BJ (cell line): Measurements from ENCODE around the gene SLIT1. TPM values are rescaled to one million over a fixed set of nuclear protein-coding genes. Genes with fewer than 3 reads are reported as not detected.

ENCODE experiments used
- CTCF ChIA-PET: fragments of 350-600 bp; formaldehyde crosslinking; extraction: SDS; loops from one replicate; lab custom pipeline; 2021; ENCODE audit warnings: antibody characterized with exemption, inconsistent platforms; lab: Yijun Ruan, JAX
- POLR2A ChIA-PET: fragments of 300-600 bp; sonication (Branson Sonifier 250); formaldehyde crosslinking; extraction: SDS; loops from one replicate; lab custom pipeline; 2021; ENCODE audit warnings: antibody characterized with exemption; lab: Charles Lee
- DNase-seq: peaks from one replicate; pipeline ENCODE4 v3.0.0-alpha.2; 2011; ENCODE audit warnings: low read depth
- H3K27me3 ChIP-seq: 2 replicates; pipeline ENCODE4 v1.6.0; 2011; ENCODE audit warnings: low read length; ENCODE audit not compliant: control insufficient read depth, insufficient read depth
- H3K36me3 ChIP-seq: 2 replicates; pipeline ENCODE4 v1.5.1; 2011; ENCODE audit warnings: low read length; ENCODE audit not compliant: control insufficient read depth, insufficient read depth
- H3K4me3 ChIP-seq: 2 replicates; pipeline ENCODE4 v1.5.1; 2011; ENCODE audit warnings: low read depth, mild to moderate bottlenecking, control low read depth, low read length
- polyA plus RNA-seq: library from polyadenylated mRNA; depleted of rRNA; stranded (reverse); fragments of >200 nt; gene quantifications from 2 replicates; pipeline ENCODE4 v1.2.3, GENCODE V29; 2011
- TF ChIP-seq, protein P1 (sequence below): IDR thresholded peaks from 2 replicates; pipeline ENCODE4 v1.5.1; 2011; ENCODE audit warnings: low read depth, mild to moderate bottlenecking, control low read depth, inconsistent platforms, low read length, moderate library complexity; ENCODE audit not compliant: insufficient read depth

The SLIT1 gene
- polyA plus RNA-seq, 1 experiment = 0.02 TPM

GRCh38 chr10:97010695-97011206, 175.0 kb downstream of the SLIT1 start:
- Histone ChIP-seq H3K36me3 (no peaks in the 10 kb centered on the region), H3K4me3 (no peak overlapping the region), H3K27me3 (peaks cover 7% of the 10 kb centered on the region)
- ChIA-PET POLR2A (no interaction called here), CTCF (interaction anchor here (1.0 to 3.2 kb wide), 2 partner anchors 13 to 200 kb away, joined by 4 to 21 read pairs; no protein-coding TSS in a partner anchor)
- TF ChIP-seq, protein P1, sequence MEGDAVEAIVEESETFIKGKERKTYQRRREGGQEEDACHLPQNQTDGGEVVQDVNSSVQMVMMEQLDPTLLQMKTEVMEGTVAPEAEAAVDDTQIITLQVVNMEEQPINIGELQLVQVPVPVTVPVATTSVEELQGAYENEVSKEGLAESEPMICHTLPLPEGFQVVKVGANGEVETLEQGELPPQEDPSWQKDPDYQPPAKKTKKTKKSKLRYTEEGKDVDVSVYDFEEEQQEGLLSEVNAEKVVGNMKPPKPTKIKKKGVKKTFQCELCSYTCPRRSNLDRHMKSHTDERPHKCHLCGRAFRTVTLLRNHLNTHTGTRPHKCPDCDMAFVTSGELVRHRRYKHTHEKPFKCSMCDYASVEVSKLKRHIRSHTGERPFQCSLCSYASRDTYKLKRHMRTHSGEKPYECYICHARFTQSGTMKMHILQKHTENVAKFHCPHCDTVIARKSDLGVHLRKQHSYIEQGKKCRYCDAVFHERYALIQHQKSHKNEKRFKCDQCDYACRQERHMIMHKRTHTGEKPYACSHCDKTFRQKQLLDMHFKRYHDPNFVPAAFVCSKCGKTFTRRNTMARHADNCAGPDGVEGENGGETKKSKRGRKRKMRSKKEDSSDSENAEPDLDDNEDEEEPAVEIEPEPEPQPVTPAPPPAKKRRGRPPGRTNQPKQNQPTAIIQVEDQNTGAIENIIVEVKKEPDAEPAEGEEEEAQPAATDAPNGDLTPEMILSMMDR = no peak
- no peak for DNase-seq

DNA sequence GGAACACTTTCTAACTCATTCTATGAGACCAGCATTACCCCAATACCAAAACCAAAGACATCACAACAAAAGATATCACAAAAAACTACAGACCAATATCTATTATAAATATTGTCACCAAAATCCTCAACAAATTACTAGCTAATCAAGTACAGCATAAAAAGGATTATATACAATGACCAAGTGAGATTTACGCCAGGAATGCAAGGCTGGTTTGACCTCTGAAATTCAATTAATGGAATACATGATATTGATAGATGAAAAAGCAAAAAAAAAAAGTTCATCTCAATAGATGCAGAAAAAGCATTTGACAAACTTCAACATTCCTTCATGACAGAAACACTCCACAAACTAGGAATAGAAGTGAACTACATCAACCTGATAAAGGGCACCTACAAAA, 178.3 kb downstream of the SLIT1 start:
- no peak for DNase-seq
- no peak overlapping the region for H3K4me3 ChIP-seq
- ChIA-PET POLR2A (no interaction called here), CTCF (no interaction called here)
- peaks cover 11% of the 10 kb centered on the region for H3K27me3 ChIP-seq
- no peaks in the 10 kb centered on the region for H3K36me3 ChIP-seq
- TF ChIP-seq, protein P1 = no peak

DNA sequence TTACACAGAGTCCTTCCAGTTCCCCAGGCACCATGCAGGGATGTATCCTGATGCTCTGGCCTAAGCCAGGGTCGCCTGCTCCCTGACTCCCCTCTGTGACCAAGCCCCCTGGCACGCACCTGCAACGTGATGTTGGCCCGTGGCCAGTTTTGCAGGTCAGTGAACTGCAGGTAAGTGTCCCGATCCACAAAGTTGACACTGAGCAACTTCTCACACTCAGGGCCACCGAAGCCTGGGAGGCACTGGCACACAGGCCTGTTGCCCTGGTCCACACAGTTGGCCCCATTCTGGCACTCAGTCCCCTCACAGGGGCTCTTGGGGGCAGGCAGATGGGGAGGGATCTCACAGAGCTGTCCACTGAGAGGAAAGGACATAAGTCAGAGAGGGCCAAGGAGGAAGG, 179.4 kb downstream of the SLIT1 start:
- TF ChIP-seq, protein P1 = no peak
- DNase-seq = no peak
- CTCF ChIA-PET = no interaction called here
- Histone ChIP-seq H3K27me3 (peaks cover 10% of the 10 kb centered on the region), H3K4me3 (no peak overlapping the region), H3K36me3 (no peaks in the 10 kb centered on the region)
- POLR2A ChIA-PET = no interaction called here

DNA sequence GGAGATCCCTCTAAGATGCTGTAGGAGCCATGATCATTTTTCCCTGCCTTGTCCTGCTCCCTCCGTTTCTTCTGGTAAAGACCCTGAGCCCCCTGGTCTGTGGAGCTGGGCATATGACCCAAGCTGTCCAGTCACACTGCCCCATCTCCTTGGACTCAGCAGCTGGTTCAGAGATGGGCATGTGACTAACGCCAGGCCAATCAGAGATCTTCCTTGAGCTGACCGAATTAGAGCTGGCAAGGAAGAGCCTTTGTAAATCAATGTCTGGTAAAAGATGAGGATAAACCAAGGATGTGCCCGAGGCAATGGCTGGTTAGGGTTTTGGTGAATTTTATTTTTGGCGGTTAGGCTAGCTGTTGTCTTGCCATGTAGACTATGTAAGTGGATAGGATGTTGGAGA, 180.4 kb downstream of the SLIT1 start:
- no peak overlapping the region for H3K4me3 ChIP-seq
- ChIA-PET POLR2A (no interaction called here), CTCF (no interaction called here)
- TF ChIP-seq, protein P1 = no peak
- peaks cover 8% of the 10 kb centered on the region for H3K27me3 ChIP-seq
- DNase-seq = no peak
- no peaks in the 10 kb centered on the region for H3K36me3 ChIP-seq

GRCh38 chr10:97004591-97004990, 181.2 kb downstream of the SLIT1 start:
- POLR2A ChIA-PET = no interaction called here
- H3K4me3 ChIP-seq = no peak overlapping the region
- peaks cover 7% of the 10 kb centered on the region for H3K27me3 ChIP-seq
- TF ChIP-seq, protein P1 = no peak
- DNase-seq = no peak
- CTCF ChIA-PET = interaction anchor here (0.6 kb wide), 1 partner anchor 192 kb away, joined by 3 read pairs; no protein-coding TSS in a partner anchor
- no peaks in the 10 kb centered on the region for H3K36me3 ChIP-seq
